Endodermal cell (in vitro differentiated cells): ENCODE measurements around the gene OR6S1. TPM values are rescaled to one million over a fixed set of nuclear protein-coding genes. Genes with fewer than 3 reads are reported as not detected.

ENCODE experiments used
- DNase-seq: peaks from one replicate; pipeline ENCODE4 v3.0.0-alpha.2; 2017
- H3K27ac ChIP-seq: 2 replicates; pipeline ENCODE4 v1.5.1; 2013; ENCODE audit warnings: mild to moderate bottlenecking, low read depth, low read length, moderate library complexity
- H3K27me3 ChIP-seq: 2 replicates; pipeline ENCODE4 v1.6.1; 2013; ENCODE audit warnings: mild to moderate bottlenecking, low read length, moderate library complexity; ENCODE audit not compliant: insufficient read depth, control insufficient read depth, poor library complexity, severe bottlenecking
- H3K36me3 ChIP-seq: 2 replicates; pipeline ENCODE4 v1.7.0; 2013; ENCODE audit warnings: mild to moderate bottlenecking, low read length, moderate library complexity; ENCODE audit not compliant: control insufficient read depth, insufficient read depth
- H3K4me1 ChIP-seq: one replicate; pipeline ENCODE4 v1.7.0; 2013; ENCODE audit warnings: low read length; ENCODE audit not compliant: control insufficient read depth, insufficient read depth
- H3K4me3 ChIP-seq: 2 replicates; pipeline ENCODE4 v1.5.1; 2013; ENCODE audit warnings: mild to moderate bottlenecking, low read length, moderate library complexity
- H3K9ac ChIP-seq: 2 replicates; pipeline ENCODE4 v1.6.1; 2013; ENCODE audit warnings: mild to moderate bottlenecking, low read length, moderate library complexity; ENCODE audit not compliant: poor library complexity, severe bottlenecking; ENCODE audit errors: extremely low read depth
- H3K9me3 ChIP-seq: 2 replicates; pipeline ENCODE4 v1.6.1; 2013; ENCODE audit warnings: mild to moderate bottlenecking, low read length, moderate library complexity; ENCODE audit not compliant: control insufficient read depth
- H3K27ac Mint-ChIP-seq: 2 replicates; pipeline ENCODE4 v1.8.0; 2020; ENCODE audit warnings: mixed read lengths
- H3K27me3 Mint-ChIP-seq: 2 replicates; pipeline ENCODE4 v1.8.0; 2021; ENCODE audit warnings: mild to moderate bottlenecking, mixed read lengths; ENCODE audit not compliant: insufficient read depth
- H3K36me3 Mint-ChIP-seq: 2 replicates; pipeline ENCODE4 v1.8.0; 2020; ENCODE audit warnings: low read depth, mixed read lengths
- H3K4me1 Mint-ChIP-seq: 2 replicates; pipeline ENCODE4 v1.8.0; 2020; ENCODE audit warnings: mixed read lengths
- H3K4me3 Mint-ChIP-seq: 2 replicates; pipeline ENCODE4 v1.8.0; 2020; ENCODE audit warnings: mild to moderate bottlenecking, moderate library complexity, mixed read lengths
- H3K9me3 Mint-ChIP-seq: 2 replicates; pipeline ENCODE4 v1.8.0; 2020; ENCODE audit warnings: mild to moderate bottlenecking, mixed read lengths
- CTCF ChIP-seq: fragments of 200-600 bp; sonication (generic); conservative IDR thresholded peaks from 2 replicates; pipeline ENCODE4 v1.5.0; 2021; ENCODE audit warnings: antibody characterized with exemption, mild to moderate bottlenecking
- WGBS, 2 experiments: methylation state at CpG; one replicate each; pipeline versions ENCODE4 v1.1.5 to v1.1.7; 2013; ENCODE audit warnings: missing lambda C conversion rate in 2 of 2, mixed read lengths in 1 of 2; ENCODE audit not compliant: insufficient coverage in 1 of 2, insufficient read length in 1 of 2; 5-methylcytosine and 5-hydroxymethylcytosine counted together
- total RNA-seq, 2 donors: library from RNA; stranded (reverse); fragmentation: NEBNext Ultra II Directional in 1 of 2; extraction: Animal tissue kit (Norgen Biotek cat#: 25700) in 1 of 2; gene quantifications; 2 replicates in 1 of 2; 3 replicates in 1 of 2; pipeline ENCODE4 v1.2.1, GENCODE V29; 2021

OR6S1 gene
- total RNA-seq, 2 donors from 2014 or later, result not detected

DNA sequence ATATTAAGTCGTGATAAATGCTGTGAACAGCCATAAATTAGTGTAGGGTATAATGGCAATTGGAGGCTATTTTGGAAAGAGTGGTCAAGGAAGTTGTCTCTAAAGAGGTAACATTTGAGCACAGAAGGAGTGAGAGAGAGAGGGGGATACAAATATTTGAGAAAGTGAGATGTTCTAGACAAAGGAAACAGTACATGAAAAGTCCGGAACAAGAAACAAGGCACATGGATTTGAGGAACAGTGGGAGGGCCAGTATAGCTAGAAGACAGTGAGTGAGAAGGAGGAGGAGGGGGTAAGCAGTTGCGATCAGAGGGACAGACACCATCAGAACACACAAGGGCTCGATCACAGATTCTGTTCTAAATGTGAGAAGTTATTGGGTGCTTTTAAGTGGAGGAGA lies 30.2 kb downstream of the OR6S1 start:
- Mint-ChIP-seq H3K36me3 (no peaks in the 10 kb centered on the region), H3K27ac (no peak overlapping the region), H3K27me3 (no peaks in the 10 kb centered on the region), H3K9me3 (no peaks in the 10 kb centered on the region), H3K4me1 (peaks cover 13% of the 10 kb centered on the region), H3K4me3 (no peak overlapping the region)
- TF ChIP-seq CTCF, result no peak
- H3K27ac ChIP-seq, result no peak overlapping the region
- H3K9ac ChIP-seq, result no peak overlapping the region
- WGBS, 2 experiments, result 81 to 89% methylated on average over 4 of the region's 4 CpGs
- H3K36me3 ChIP-seq, result no peaks in the 10 kb centered on the region
- no peaks in the 10 kb centered on the region for H3K27me3 ChIP-seq
- no peak for DNase-seq
- H3K4me3 ChIP-seq, result no peak overlapping the region
- H3K4me1 ChIP-seq, result no peaks in the 10 kb centered on the region
- no peaks in the 10 kb centered on the region for H3K9me3 ChIP-seq

DNA sequence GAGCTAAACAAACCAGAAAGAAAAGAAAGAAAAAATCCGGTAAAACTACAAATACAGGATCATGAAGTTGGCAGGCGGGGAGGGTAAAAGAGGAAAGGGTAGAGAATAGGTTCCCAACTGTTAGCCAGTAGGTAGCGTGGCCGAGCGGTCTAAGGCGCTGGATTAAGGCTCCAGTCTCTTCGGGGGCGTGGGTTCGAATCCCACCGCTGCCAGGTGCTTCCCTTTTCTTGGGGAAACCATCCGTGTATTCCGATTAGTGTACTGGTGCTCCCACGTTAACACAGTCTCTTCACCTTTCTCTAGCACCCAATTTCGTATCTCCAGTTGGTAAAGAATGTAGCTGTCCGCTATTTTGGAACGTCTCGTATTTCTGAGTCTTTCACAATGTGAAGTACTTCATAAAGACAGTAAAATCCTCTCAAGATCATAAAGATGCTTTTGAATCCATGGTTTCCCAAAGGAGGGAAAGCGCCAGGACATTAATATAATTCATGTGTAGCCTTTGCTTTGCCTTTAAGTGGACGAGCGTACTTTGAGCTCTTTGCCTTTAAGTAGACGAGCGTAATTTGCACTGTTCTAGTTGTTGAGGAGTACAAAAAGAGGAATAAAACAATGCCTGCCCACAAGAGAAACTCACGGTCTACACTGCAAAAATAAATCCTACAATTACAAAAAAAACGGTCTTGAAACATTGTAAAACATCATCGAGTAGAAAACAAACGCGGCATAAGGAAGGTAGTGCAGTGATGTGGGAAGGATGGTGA lies 31.3 kb downstream of the OR6S1 start:
- Mint-ChIP-seq H3K9me3 (no peaks in the 10 kb centered on the region), H3K27ac (no peak overlapping the region), H3K36me3 (no peaks in the 10 kb centered on the region), H3K4me3 (no peak overlapping the region), H3K4me1 (peaks cover 7% of the 10 kb centered on the region), H3K27me3 (no peaks in the 10 kb centered on the region)
- H3K27me3 ChIP-seq, result no peaks in the 10 kb centered on the region
- peak overlapping the region; percentile 97 for H3K4me3 ChIP-seq
- H3K9ac ChIP-seq, result peak overlapping the region; percentile 71
- no peak for TF ChIP-seq CTCF
- no peaks in the 10 kb centered on the region for H3K36me3 ChIP-seq
- WGBS, 2 experiments, result 28% methylated on average over 16 to 27 of the region's 27 CpGs
- H3K27ac ChIP-seq, result no peak overlapping the region
- H3K9me3 ChIP-seq, result no peaks in the 10 kb centered on the region
- no peaks in the 10 kb centered on the region for H3K4me1 ChIP-seq
- DNase-seq, result peak; percentile 94

DNA sequence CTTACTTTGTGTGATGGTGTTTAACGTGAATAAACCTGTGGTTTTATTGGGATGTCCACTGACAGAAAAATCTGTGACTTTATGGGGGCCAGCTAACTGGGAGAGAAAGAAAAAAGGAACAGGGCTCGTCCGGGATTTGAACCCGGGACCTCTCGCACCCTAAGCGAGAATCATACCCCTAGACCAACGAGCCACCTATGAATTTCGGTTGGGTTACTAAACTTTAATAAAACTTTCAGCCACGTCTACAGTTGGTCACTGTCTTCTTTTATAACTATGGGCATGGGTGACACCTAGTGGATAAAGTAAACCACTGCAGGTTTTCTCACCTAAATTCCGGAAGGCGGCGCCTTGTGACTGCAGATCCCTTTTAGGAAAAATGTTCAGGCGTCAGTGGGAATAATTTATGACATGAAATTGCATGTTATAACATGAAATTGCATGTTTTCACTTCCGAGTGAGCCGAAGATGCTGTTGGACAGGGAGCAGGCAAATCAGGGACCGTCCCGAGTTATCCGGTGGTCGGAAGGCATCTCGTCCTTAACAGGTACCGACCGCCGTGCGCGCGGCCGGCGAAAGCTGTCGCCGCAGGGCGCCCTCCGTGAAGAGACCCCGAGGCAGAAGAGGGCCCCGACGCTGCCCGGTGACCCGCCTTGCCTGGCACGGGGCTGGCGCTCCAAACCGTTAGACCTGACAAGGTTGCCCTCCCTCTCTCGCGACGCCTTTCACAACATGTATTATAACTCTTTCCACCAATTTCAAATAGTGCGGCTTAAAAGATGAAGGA lies 32.1 kb downstream of the OR6S1 start:
- Mint-ChIP-seq H3K4me1 (peaks cover under 1% of the 10 kb centered on the region), H3K36me3 (no peaks in the 10 kb centered on the region), H3K27me3 (no peaks in the 10 kb centered on the region), H3K27ac (no peak overlapping the region), H3K9me3 (no peaks in the 10 kb centered on the region), H3K4me3 (no peak overlapping the region)
- H3K9ac ChIP-seq, result peak overlapping the region; percentile 71
- no peaks in the 10 kb centered on the region for H3K4me1 ChIP-seq
- H3K4me3 ChIP-seq, result peak overlapping the region; percentile 97
- no peaks in the 10 kb centered on the region for H3K9me3 ChIP-seq
- WGBS, 2 experiments, result 0% methylated on average over 30 to 43 of the region's 44 CpGs
- no peak overlapping the region for H3K27ac ChIP-seq
- peak; percentile 91 for DNase-seq
- no peaks in the 10 kb centered on the region for H3K27me3 ChIP-seq
- no peaks in the 10 kb centered on the region for H3K36me3 ChIP-seq
- peak; percentile 94 for TF ChIP-seq CTCF
